Activated naive CD4-positive, alpha-beta T cell treated with anti-CD3 and anti-CD28 coated beads, Interleukin-2, amount 50 U/mL, for 16 hours (primary cell): ENCODE data around the gene RPGRIP1L.
"Not testable (repeated sequence)": the region's sequence is repeated elsewhere in the genome, so short reads cannot be mapped to it uniquely, and the experiment has no call there.

ENCODE experiments used
- DNase-seq: peaks from one replicate; pipeline ENCODE4 v3.0.0-alpha.2; 2020

Gene RPGRIP1L

GRCh38 chr16:53711390-53711789, 7.7 kb upstream of the RPGRIP1L start:
- no peak for DNase-seq

- DNase-seq = no peak
Measured at GRCh38 chr16:53708490-53708889, 4.8 kb upstream of the RPGRIP1L start.

- DNase-seq = no peak
Measured at GRCh38 chr16:53707671-53708070, 4.0 kb upstream of the RPGRIP1L start.

- DNase-seq = no peak
Measured at GRCh38 chr16:53704445-53704813, 770 bp upstream of the RPGRIP1L start.

- DNase-seq = not testable (repeated sequence)
Measured at GRCh38 chr16:53698271-53698670, 5.4 kb downstream of the RPGRIP1L start.

GRCh38 chr16:53695070-53695469, 8.6 kb downstream of the RPGRIP1L start:
- DNase-seq = no peak

- DNase-seq = no peak
Measured at GRCh38 chr16:53693320-53693719, 10.3 kb downstream of the RPGRIP1L start.

- DNase-seq = no peak
Measured at GRCh38 chr16:53692146-53692545, 11.5 kb downstream of the RPGRIP1L start.

- no peak for DNase-seq
Measured at GRCh38 chr16:53690771-53691170, 12.9 kb downstream of the RPGRIP1L start.

- DNase-seq = no peak
Measured at GRCh38 chr16:53689636-53690035, 14.0 kb downstream of the RPGRIP1L start.

- DNase-seq = no peak
Measured at GRCh38 chr16:53686710-53687109, 16.9 kb downstream of the RPGRIP1L start.

- not testable (repeated sequence) for DNase-seq
Measured at GRCh38 chr16:53685334-53685733, 18.3 kb downstream of the RPGRIP1L start.

- DNase-seq = no peak
Measured at GRCh38 chr16:53681354-53681753, 22.3 kb downstream of the RPGRIP1L start.

GRCh38 chr16:53680756-53681155, 22.9 kb downstream of the RPGRIP1L start:
- DNase-seq = no peak

- no peak for DNase-seq
Measured at GRCh38 chr16:53678756-53679343, 24.8 kb downstream of the RPGRIP1L start.

- no peak for DNase-seq
Measured at GRCh38 chr16:53678155-53678554, 25.5 kb downstream of the RPGRIP1L start.

- DNase-seq = no peak
Measured at GRCh38 chr16:53673189-53673588, 30.5 kb downstream of the RPGRIP1L start.

GRCh38 chr16:53672461-53672860, 31.2 kb downstream of the RPGRIP1L start:
- no peak for DNase-seq

- no peak for DNase-seq
Measured at GRCh38 chr16:53668869-53669268, 34.8 kb downstream of the RPGRIP1L start.

- no peak for DNase-seq
Measured at GRCh38 chr16:53666786-53667415, 36.8 kb downstream of the RPGRIP1L start.

- DNase-seq = no peak
Measured at GRCh38 chr16:53664724-53665345, 38.8 kb downstream of the RPGRIP1L start.

- DNase-seq = no peak
Measured at GRCh38 chr16:53662072-53662471, 41.6 kb downstream of the RPGRIP1L start.

GRCh38 chr16:53654946-53655345, 48.7 kb downstream of the RPGRIP1L start:
- DNase-seq = no peak

- no peak for DNase-seq
Measured at GRCh38 chr16:53651357-53651756, 52.3 kb downstream of the RPGRIP1L start.

GRCh38 chr16:53646506-53646905, 57.2 kb downstream of the RPGRIP1L start:
- no peak for DNase-seq
